Heart left ventricle (tissue), 16 donors: Measurements from ENCODE around the gene APOBEC2. TPM values are rescaled to one million over a fixed set of nuclear protein-coding genes. Genes with fewer than 3 reads are reported as not detected.

Experiments used
- ATAC-seq, 4 donors: fragments of 200-7000 bp; cut with Tn5 transposase; one replicate each; pipeline ENCODE4 v1.9.1; 2020 to 2022; ENCODE audit warnings: moderate library complexity in 4 of 4, mild to moderate bottlenecking in 3 of 4, moderate number of reproducible peaks in 1 of 4
- DNase-seq, 5 donors: peaks; one replicate each; pipeline ENCODE4 v3.0.0-alpha.2; 2020
- H3K27ac ChIP-seq, 12 donors: fragments of 200-600 bp; sonication (generic) in 4 of 12; one replicate each; pipeline versions ENCODE4 v1.5.0 to v1.8.0; 2016 to 2022; ENCODE audit warnings: mild to moderate bottlenecking in 2 of 12
- H3K27me3 ChIP-seq, 9 donors: fragments of 200-600 bp; sonication (generic) in 2 of 9; one replicate each; pipeline versions ENCODE4 v1.5.1 to v1.8.0; 2016 to 2022; ENCODE audit warnings: mild to moderate bottlenecking in 3 of 9
- H3K36me3 ChIP-seq, 9 donors: fragments of 200-600 bp; sonication (generic) in 2 of 9; one replicate each; pipeline versions ENCODE4 v1.5.0 to v1.8.0; 2018 to 2022; ENCODE audit warnings: mild to moderate bottlenecking in 2 of 9
- H3K4me1 ChIP-seq, 12 donors: fragments of 200-600 bp; sonication (generic) in 4 of 12; one replicate each; pipeline versions ENCODE4 v1.5.0 to v1.8.0; 2016 to 2022; ENCODE audit warnings: mild to moderate bottlenecking in 3 of 12
- H3K4me3 ChIP-seq, 12 donors: fragments of 200-600 bp; sonication (generic) in 4 of 12; one replicate each; pipeline versions ENCODE4 v1.5.0 to v1.8.0; 2017 to 2022; ENCODE audit warnings: mild to moderate bottlenecking in 9 of 12, moderate library complexity in 4 of 12
- H3K9me3 ChIP-seq, 12 donors: fragments of 200-600 bp; sonication (generic) in 4 of 12; one replicate each; pipeline versions ENCODE4 v1.5.0 to v1.8.0; 2016 to 2022; ENCODE audit warnings: mild to moderate bottlenecking in 1 of 12
- POLR2A ChIP-seq, 2 donors: fragments of 450-650 bp; IDR thresholded peaks; one replicate each; pipeline ENCODE4 v1.6.1; 2017; ENCODE audit warnings: antibody characterized with exemption in 2 of 2, mild to moderate bottlenecking in 2 of 2, moderate library complexity in 2 of 2
- WGBS, 4 donors: extraction: QIAGEN DNeasy Blood & Tissue Kit in 2 of 4; methylation state at CpG; one replicate each; pipeline versions ENCODE4 v1.1.5 to v1.1.7; 2013 to 2018; 5-methylcytosine and 5-hydroxymethylcytosine counted together
- intact Hi-C, 10 donors: fragments of 100-400 bp; cut with DNase I; formaldehyde crosslinking; loops; one replicate each; pipeline versions ENCODE4 v1.11.1 to v1.14.2; 2022
- polyA plus RNA-seq, 2 donors: library from polyadenylated mRNA; stranded (reverse); fragments of 200-250 nt; gene quantifications; one replicate each; pipeline ENCODE4 v1.2.3, GENCODE V29; 2013
- total RNA-seq, 9 donors: library from RNA; depleted of rRNA in 2 of 9; stranded (reverse); fragments of >200 nt in 2 of 9; fragmentation: NEBNext Ultra II Directional in 3 of 9; extraction: Animal tissue kit (Norgen Biotek cat#: 25700) in 3 of 9; gene quantifications; one replicate each; pipeline versions ENCODE4 v1.1.0 to v1.2.4, GENCODE V29; 2016 to 2023
- TF ChIP-seq, protein P1 (sequence below), 12 donors: fragments of 200-600 bp; sonication (generic) in 4 of 12; IDR thresholded peaks; one replicate each; pipeline versions ENCODE4 v1.5.0 to v1.8.0; 2018 to 2022; ENCODE audit warnings: antibody characterized with exemption in 12 of 12, mild to moderate bottlenecking in 5 of 12
- donor health status: ischemic (EF 13 %, LVEDD 7.1; RV severe dilation, severe dysfunction).
- donor health status: healthy with polysubstance abuse.
- donor health status: DM: no; HTN: yes; CAD: no.
- donor health status: DM: no; HTN: no; CAD: no.
- donor health status: ischemic (EF 25% LVEDD 6.9; RV normal size, moderate dysfunction).
- donor health status: ischemic (EF 25% LVEDD 5.7; RV mildly dilated, moderate dysfunction).
- donor health status: healthy.
- donor health status: DM: yes; HTN: yes; CAD: no.
- donor health status: ischemic (EF 35%, LVEDD 5.7; RV mildly dilated, moderate dysfunction).
- donor health status: nonischemic (EF 11% LVEDD 7.7; RV severe dilation, severe dysfunction).
- donor health status: DM: yes; HTN: yes; CAD: no.
- donor health status: PGD.
- donor health status: ischemic (EF 29% LVEDD 5.4; RV normal size, mild dysfunction).
- donor health status: nonischemic (EF 23%, LVEDD 6.1; RV moderate dilation, normal function).

Gene APOBEC2
- total and polyA plus RNA-seq, 11 donors: 72.3 to 524 (median 237) TPM

DNA sequence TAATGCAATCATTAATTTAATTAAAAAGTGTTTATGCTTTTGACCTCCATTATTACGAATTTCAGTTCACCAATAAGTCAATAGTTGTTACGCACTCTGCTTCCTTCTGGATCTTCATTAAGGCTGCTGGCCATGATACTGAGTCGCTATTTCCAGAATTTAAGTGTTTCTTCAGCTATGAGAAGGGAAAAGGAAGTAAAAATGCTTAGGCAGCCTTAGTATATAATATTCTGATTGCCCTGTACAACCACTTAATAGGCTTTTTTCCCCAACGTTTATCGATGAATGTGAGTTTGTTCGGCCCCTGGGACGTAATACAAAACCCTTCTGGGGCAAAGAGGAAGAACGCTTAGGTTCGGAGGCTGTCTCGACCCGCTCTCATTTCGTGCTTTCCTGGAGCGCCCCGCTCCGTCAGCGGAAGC lies 18.5 kb downstream of the APOBEC2 start:
- DNase-seq: no peak
- 0 to 1% (median 1%) methylated on average over 11 to 16 of the region's 16 CpGs for WGBS, 4 donors
- intact Hi-C loops: loop anchor here in 1 of 10 donors (5.0 kb wide), 1 partner anchor 169 kb away; no protein-coding TSS in a partner anchor
- Histone ChIP-seq H3K4me3 (peak overlapping the region; percentile 31 to 95 (median 89)), H3K27ac (peak overlapping the region; percentile 93 to 100 (median 99)), H3K4me1 (peaks cover 0 to 43% (median 35%) of the 10 kb centered on the region in 12 donors), H3K9me3 (no peaks in the 10 kb centered on the region), H3K36me3 (peaks cover 0 to 39% (median 21%) of the 10 kb centered on the region in 9 donors), H3K27me3 (no peaks in the 10 kb centered on the region)
- TF ChIP-seq POLR2A (IDR thresholded peaks at IDR 0.05): no peak
- TF ChIP-seq, protein P1, sequence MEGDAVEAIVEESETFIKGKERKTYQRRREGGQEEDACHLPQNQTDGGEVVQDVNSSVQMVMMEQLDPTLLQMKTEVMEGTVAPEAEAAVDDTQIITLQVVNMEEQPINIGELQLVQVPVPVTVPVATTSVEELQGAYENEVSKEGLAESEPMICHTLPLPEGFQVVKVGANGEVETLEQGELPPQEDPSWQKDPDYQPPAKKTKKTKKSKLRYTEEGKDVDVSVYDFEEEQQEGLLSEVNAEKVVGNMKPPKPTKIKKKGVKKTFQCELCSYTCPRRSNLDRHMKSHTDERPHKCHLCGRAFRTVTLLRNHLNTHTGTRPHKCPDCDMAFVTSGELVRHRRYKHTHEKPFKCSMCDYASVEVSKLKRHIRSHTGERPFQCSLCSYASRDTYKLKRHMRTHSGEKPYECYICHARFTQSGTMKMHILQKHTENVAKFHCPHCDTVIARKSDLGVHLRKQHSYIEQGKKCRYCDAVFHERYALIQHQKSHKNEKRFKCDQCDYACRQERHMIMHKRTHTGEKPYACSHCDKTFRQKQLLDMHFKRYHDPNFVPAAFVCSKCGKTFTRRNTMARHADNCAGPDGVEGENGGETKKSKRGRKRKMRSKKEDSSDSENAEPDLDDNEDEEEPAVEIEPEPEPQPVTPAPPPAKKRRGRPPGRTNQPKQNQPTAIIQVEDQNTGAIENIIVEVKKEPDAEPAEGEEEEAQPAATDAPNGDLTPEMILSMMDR (IDR thresholded peaks at IDR 0.05): peak in 4 of 12 donors; percentile 14 to 33 (median 25)
- ATAC-seq: no peak

DNA sequence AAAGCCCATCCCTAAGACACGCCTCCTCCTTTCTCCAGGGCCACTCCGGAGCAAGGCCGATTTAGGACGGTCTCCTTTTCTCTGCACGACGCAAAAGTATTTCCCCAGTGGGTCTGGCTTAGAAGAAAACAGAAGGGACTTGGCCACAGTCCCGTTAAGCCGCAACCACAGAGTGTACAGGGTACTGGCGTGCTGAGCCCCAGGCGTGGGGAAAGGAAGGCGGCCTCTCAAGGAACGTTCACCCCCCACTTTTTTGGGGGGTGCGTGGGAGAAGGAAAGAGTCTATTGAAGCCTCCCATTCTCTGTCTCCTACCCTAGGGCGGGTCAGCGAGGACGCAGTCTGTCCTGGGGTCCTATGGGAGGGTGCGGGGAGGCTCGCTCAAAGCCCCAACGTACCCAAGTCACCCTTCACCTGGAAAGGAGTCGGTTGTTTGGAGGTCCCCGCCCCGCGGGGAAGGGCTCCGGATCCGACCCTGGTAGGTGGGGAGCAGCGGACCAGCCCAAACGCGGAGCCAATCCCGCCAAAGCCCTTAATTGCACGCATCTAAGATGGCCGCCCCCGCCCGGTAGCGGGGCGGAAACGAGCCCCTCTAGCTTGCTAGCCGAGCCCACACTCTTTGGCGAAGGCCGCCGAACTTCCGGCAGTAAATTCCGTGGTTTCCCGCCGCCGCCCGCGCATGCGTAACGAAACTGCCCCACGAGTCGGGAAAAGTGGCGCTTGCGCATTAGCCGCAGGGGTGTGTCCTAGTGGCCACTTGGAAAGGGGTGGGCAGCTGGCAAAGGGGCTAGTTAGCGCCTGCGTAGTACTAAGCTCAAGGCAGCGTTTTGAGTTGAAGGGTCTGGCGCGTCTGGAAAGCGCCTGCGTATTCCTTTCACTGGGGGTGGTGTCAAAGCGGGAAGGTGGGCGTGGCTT lies 19.2 kb downstream of the APOBEC2 start, which contains the start of gene OARD1:
OARD1 (minus strand) TSS at position 434 of the 913 bp plus-strand sequence. CDS start 722 bp downstream, outside the sequence.
- TF ChIP-seq, protein P1 (IDR thresholded peaks at IDR 0.05): no peak
- TF ChIP-seq POLR2A (IDR thresholded peaks at IDR 0.05): peak; percentile 2 to 58
- peaks cover 0 to 44% (median 37%) of the 10 kb centered on the region in 12 donors for H3K4me1 ChIP-seq
- H3K36me3 ChIP-seq: peaks cover 0 to 35% (median 17%) of the 10 kb centered on the region in 9 donors
- peak; percentile 100 for DNase-seq
- H3K4me3 ChIP-seq: peak within 1 kb of the TSS; percentile 76 to 95 (median 90)
- WGBS, 4 donors: 0% methylated on average over 26 to 63 of the region's 63 CpGs
- peak; percentile 82 to 91 (median 88) for ATAC-seq
- intact Hi-C loops: loop anchor here in 1 of 10 donors (1.0 to 5.0 kb wide), 2 partner anchors 17 to 170 kb away; no protein-coding TSS in a partner anchor
- H3K27me3 ChIP-seq: no peaks in the 10 kb centered on the region
- H3K9me3 ChIP-seq: no peaks in the 10 kb centered on the region
- H3K27ac ChIP-seq: peak within 1 kb of the TSS; percentile 93 to 100 (median 99)

DNA sequence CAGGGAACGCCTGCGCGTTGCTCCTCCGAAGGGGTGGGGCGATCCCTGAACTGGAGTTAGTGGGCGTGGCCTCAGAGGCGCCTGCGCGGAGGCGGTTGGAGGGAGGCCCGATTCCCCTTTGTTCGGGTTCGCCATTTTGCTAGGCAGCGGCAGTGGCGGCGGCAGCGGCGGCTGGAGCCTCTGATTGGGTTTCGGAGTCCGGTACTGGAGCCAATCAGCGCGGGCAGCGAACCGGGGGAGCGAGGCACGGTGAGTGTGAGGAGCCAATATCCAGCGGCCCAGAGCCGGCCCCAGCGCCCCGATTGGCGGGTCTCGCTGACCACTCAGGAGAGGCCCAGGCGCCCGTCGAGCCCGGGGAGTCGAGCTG lies 19.8 kb downstream of the APOBEC2 start, which contains the start of gene NFYA:
NFYA (plus strand) TSS at position 139 of the 367 bp plus-strand sequence. CDS start 6,116 bp downstream, outside the sequence.
- TF ChIP-seq, protein P1 (IDR thresholded peaks at IDR 0.05): no peak
- no peak for TF ChIP-seq POLR2A (IDR thresholded peaks at IDR 0.05)
- Histone ChIP-seq H3K36me3 (peaks cover 0 to 29% (median 11%) of the 10 kb centered on the region in 9 donors), H3K27ac (peak within 1 kb of the TSS; percentile 93 to 100 (median 99)), H3K9me3 (no peaks in the 10 kb centered on the region), H3K27me3 (no peaks in the 10 kb centered on the region), H3K4me3 (peak within 1 kb of the TSS; percentile 76 to 95 (median 90)), H3K4me1 (peaks cover 0 to 48% (median 38%) of the 10 kb centered on the region in 12 donors)
- DNase-seq: peak in 2 of 5 donors; percentile 100
- intact Hi-C loops: loop anchor here in 1 of 10 donors (1.0 to 5.0 kb wide), 2 partner anchors 18 to 171 kb away; no protein-coding TSS in a partner anchor
- ATAC-seq: peak; percentile 77 to 87 (median 80)
- 0 to 1% (median 0%) methylated on average over 12 to 37 of the region's 37 CpGs for WGBS, 4 donors
